OCI-LY3 (cell line): ENCODE results near the gene CHST8.

Experiments
- H2AFZ ChIP-seq: fragments of 200-600, 300-600 bp; shearing (Covaris generic); 2 replicates; pipeline ENCODE4 v1.6.0; 2014; ENCODE audit warnings: antibody characterized with exemption, low read depth, low read length
- H3K27ac ChIP-seq: fragments of 200-600, 300-600 bp; sonication (generic); 2 replicates; pipeline ENCODE4 v1.5.1; 2014; ENCODE audit warnings: mild to moderate bottlenecking, low read length, moderate library complexity, mixed read lengths
- H3K27me3 ChIP-seq: fragments of 200-600, 300-600 bp; sonication (generic); 2 replicates; pipeline ENCODE4 v1.6.1; 2014; ENCODE audit warnings: low read depth, low read length, mixed read lengths
- H3K36me3 ChIP-seq: fragments of 200-600, 300-600 bp; sonication (generic); replicated peaks from 2 replicates; pipeline ENCODE3; 2014; ENCODE audit warnings: low read depth, low read length, mixed read lengths
- H3K4me1 ChIP-seq: fragments of 300-600, 200-600 bp; sonication (generic); 2 replicates; pipeline ENCODE4 v1.6.1; 2014; ENCODE audit warnings: low read length, mixed read lengths
- H3K4me2 ChIP-seq: fragments of 200-600, 300-600 bp; sonication (generic); 2 replicates; pipeline ENCODE4 v1.6.1; 2014; ENCODE audit warnings: low read length, mixed read lengths
- H3K4me3 ChIP-seq: fragments of 300-600, 200-600 bp; sonication (generic); 2 replicates; pipeline ENCODE4 v1.5.1; 2014; ENCODE audit warnings: antibody characterized with exemption, mild to moderate bottlenecking, low read length, moderate library complexity
- H3K79me2 ChIP-seq: fragments of 300-600, 200-600 bp; shearing (Covaris generic); 2 replicates; pipeline ENCODE4 v1.6.1; 2014; ENCODE audit warnings: mild to moderate bottlenecking, low read length, mixed read lengths
- H3K9ac ChIP-seq: fragments of 300-600, 200-600 bp; shearing (Covaris generic); 2 replicates; pipeline ENCODE4 v1.6.0; 2014; ENCODE audit warnings: mild to moderate bottlenecking, low read length, moderate library complexity
- H3K9me3 ChIP-seq: fragments of 200-600, 300-600 bp; shearing (Covaris generic); 2 replicates; pipeline ENCODE4 v1.6.1; 2014; ENCODE audit warnings: low read length, mixed read lengths; ENCODE audit not compliant: insufficient read depth
- H4K20me1 ChIP-seq: fragments of 200-600, 300-600 bp; sonication (generic); 2 replicates; pipeline ENCODE4 v1.6.1; 2016; ENCODE audit warnings: low read length, mixed read lengths; ENCODE audit not compliant: insufficient read depth
- CTCF ChIP-seq: fragments of 200-600, 300-600 bp; sonication (generic); IDR thresholded peaks from 2 replicates; pipeline ENCODE4 v1.5.1; 2014; ENCODE audit warnings: antibody characterized with exemption, low read length, low read depth
- EZH2phosphoT487 ChIP-seq: fragments of 200-600 bp; shearing (Covaris generic); IDR thresholded peaks from 2 replicates; pipeline ENCODE4 v1.6.1; 2018; ENCODE audit warnings: antibody characterized with exemption, mixed run types, low read depth

The CHST8 gene

GRCh38 chr19:33819506-33819879, 197.7 kb downstream of the CHST8 start:
- Histone ChIP-seq H3K4me3 (peak overlapping the region; percentile 89), H2AFZ (peak overlapping the region; percentile 83), H4K20me1 (no peaks in the 10 kb centered on the region), H3K4me2 (peak overlapping the region; percentile 93), H3K27ac (no peak overlapping the region), H3K9me3 (no peaks in the 10 kb centered on the region), H3K79me2 (no peaks in the 10 kb centered on the region), H3K36me3 (no peaks in the 10 kb centered on the region), H3K27me3 (peaks cover 12% of the 10 kb centered on the region; the same call in 1 of the 2 replicates), H3K9ac (peak overlapping the region; percentile 50; the same call in 1 of the 2 replicates), H3K4me1 (peaks cover 12% of the 10 kb centered on the region)
- TF ChIP-seq CTCF (no peak), EZH2phosphoT487 (no peak)

- peak overlapping the region; percentile 50 for H3K9ac ChIP-seq
- no peak overlapping the region for H3K27ac ChIP-seq
- H2AFZ ChIP-seq = peak overlapping the region; percentile 83
- no peaks in the 10 kb centered on the region for H4K20me1 ChIP-seq
- H3K36me3 ChIP-seq = no peaks in the 10 kb centered on the region
- no peaks in the 10 kb centered on the region for H3K9me3 ChIP-seq
- H3K4me1 ChIP-seq = peaks cover 12% of the 10 kb centered on the region
- H3K27me3 ChIP-seq = peaks cover 12% of the 10 kb centered on the region; the same call in 1 of the 2 replicates
- H3K79me2 ChIP-seq = no peaks in the 10 kb centered on the region
- peak overlapping the region; percentile 89 for H3K4me3 ChIP-seq
- H3K4me2 ChIP-seq = peak overlapping the region; percentile 93
- TF ChIP-seq CTCF (no peak), EZH2phosphoT487 (no peak)
Measured at GRCh38 chr19:33819880-33820781, 198.4 kb downstream of the CHST8 start.

- Histone ChIP-seq H3K27me3 (peaks cover 12% of the 10 kb centered on the region; the same call in 1 of the 2 replicates), H3K4me1 (peaks cover 9% of the 10 kb centered on the region), H2AFZ (no peak overlapping the region), H3K4me3 (no peak overlapping the region), H3K4me2 (no peak overlapping the region), H4K20me1 (no peaks in the 10 kb centered on the region), H3K9me3 (no peaks in the 10 kb centered on the region), H3K9ac (no peak overlapping the region), H3K27ac (no peak overlapping the region), H3K36me3 (no peaks in the 10 kb centered on the region), H3K79me2 (no peaks in the 10 kb centered on the region)
- TF ChIP-seq CTCF (no peak), EZH2phosphoT487 (no peak)
Measured at GRCh38 chr19:33821871-33822270, 200.1 kb downstream of the CHST8 start.
